ENCODE measurements around the gene MGP. TPM values are rescaled to one million over a fixed set of nuclear protein-coding genes. Genes with fewer than 3 reads are reported as not detected.

MGP gene
- total and polyA plus RNA-seq, 2 of the 4 experiments (the other 2 are of a cell fraction) = 1.4 to 2.7 TPM

DNA sequence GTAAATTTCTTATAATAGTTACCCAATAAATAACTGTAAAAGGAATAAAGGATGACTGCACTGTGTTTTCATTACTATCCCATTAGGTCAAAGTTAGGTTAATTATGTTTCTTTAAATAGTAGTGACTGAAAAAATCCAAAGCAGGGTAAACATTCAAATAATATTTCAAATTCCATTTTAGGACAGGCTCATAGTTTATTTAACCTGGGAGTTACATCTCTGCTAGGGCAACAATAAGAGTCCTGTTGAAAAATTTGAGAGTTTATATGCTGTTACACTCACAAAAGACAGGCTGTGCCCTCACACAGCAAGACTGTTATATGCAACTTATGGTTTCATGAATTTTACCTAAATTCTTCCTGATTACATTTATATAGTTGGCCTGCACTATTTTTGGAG, 44.6 kb upstream of the MGP start:
- Histone ChIP-seq H2AK5ac (ENCODE audit: low read depth, low read length) (no peak overlapping the region), H3K9me3 (ENCODE audit: control insufficient read depth, insufficient read depth, low read length) (no peaks in the 10 kb centered on the region), H3K4ac (ENCODE audit: low read depth, low read length) (no peak overlapping the region), H2AFZ (replicated peaks; ENCODE audit: low read length, poor library complexity) (no peak overlapping the region), H3K23ac (ENCODE audit: low read depth, low read length) (no peak overlapping the region), H3K36me3 (ENCODE audit: control insufficient read depth, insufficient read depth, low read length) (no peaks in the 10 kb centered on the region), H2BK120ac (ENCODE audit: low read depth, low read length) (no peak overlapping the region), H4K91ac (ENCODE audit: insufficient read depth, low read depth, low read length) (no peak overlapping the region), H3K79me1 (ENCODE audit: low read depth in 1 of 2, low read length in 2 of 2) (no peaks in the 10 kb centered on the region), H3K9ac (ENCODE audit: low read depth, low read length) (no peak overlapping the region), H3K18ac (ENCODE audit: low read depth, low read length) (no peak overlapping the region), H2AK9ac (replicated peaks; ENCODE audit: low read depth, low read length, poor library complexity) (no peak overlapping the region), H3K27ac (ENCODE audit: insufficient read depth, low read length) (no peak overlapping the region), H3K4me2 (ENCODE audit: low read depth, low read length) (no peak overlapping the region), H3K4me3 (ENCODE audit: insufficient read depth, low read depth, low read length) (no peak overlapping the region), H2BK20ac (ENCODE audit: low read depth, low read length) (no peak overlapping the region), H3K14ac (replicated peaks; ENCODE audit: low read depth, low read length) (no peak overlapping the region), H2BK15ac (ENCODE audit: low read depth, low read length) (no peak overlapping the region), H4K20me1 (ENCODE audit: insufficient read depth, low read length) (no peaks in the 10 kb centered on the region), H2BK5ac (ENCODE audit: low read depth, low read length, poor library complexity, severe bottlenecking) (peak overlapping the region; percentile 32), H3K9me1 (ENCODE audit: insufficient read depth, low read length) (no peaks in the 10 kb centered on the region; the same call in 1 of the 2 replicates), H3K56ac (ENCODE audit: extremely low read depth, insufficient read depth, low read length) (no peak overlapping the region), H4K8ac (ENCODE audit: low read depth in 2 of 2, low read length in 2 of 2) (no peak overlapping the region), H3K4me1 (ENCODE audit: control insufficient read depth, insufficient read depth, low read length) (peaks cover 4% of the 10 kb centered on the region), H3K27me3 (ENCODE audit: control insufficient read depth, insufficient read depth, low read length) (no peaks in the 10 kb centered on the region), H4K5ac (ENCODE audit: low read depth, low read length) (no peak overlapping the region)
- in situ Hi-C loops (cut with MboI; ENCODE audit: low sequenced_read_pairs) (no loop called here), dilution Hi-C loops (cut with HindIII; ENCODE audit: low sequenced_read_pairs, unreplicated experiment) (no loop called here), intact Hi-C loops (cut with micrococcal nuclease) (loop anchor here (2.0 kb wide), 1 partner anchor 65 kb away; no protein-coding TSS in a partner anchor)
- POLR2A ChIA-PET (ENCODE audit: unreplicated experiment) = no interaction called here
- TF ChIP-seq RAD21 (IDR thresholded peaks at IDR 0.05; ENCODE audit: low read length) (peak; percentile 31), SMC3 (IDR thresholded peaks at IDR 0.05; ENCODE audit: low read depth, low read length) (no peak)
- TF ChIP-seq, protein P1, sequence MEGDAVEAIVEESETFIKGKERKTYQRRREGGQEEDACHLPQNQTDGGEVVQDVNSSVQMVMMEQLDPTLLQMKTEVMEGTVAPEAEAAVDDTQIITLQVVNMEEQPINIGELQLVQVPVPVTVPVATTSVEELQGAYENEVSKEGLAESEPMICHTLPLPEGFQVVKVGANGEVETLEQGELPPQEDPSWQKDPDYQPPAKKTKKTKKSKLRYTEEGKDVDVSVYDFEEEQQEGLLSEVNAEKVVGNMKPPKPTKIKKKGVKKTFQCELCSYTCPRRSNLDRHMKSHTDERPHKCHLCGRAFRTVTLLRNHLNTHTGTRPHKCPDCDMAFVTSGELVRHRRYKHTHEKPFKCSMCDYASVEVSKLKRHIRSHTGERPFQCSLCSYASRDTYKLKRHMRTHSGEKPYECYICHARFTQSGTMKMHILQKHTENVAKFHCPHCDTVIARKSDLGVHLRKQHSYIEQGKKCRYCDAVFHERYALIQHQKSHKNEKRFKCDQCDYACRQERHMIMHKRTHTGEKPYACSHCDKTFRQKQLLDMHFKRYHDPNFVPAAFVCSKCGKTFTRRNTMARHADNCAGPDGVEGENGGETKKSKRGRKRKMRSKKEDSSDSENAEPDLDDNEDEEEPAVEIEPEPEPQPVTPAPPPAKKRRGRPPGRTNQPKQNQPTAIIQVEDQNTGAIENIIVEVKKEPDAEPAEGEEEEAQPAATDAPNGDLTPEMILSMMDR (conservative IDR thresholded peaks at IDR 0.05; ENCODE audit: low read depth, low read length) = peak; percentile 35
- CTCF ChIA-PET = no interaction called here
- ATAC-seq (ENCODE audit: low read depth) (peak; percentile 60), DNase-seq (peak; percentile 27)
- no TSS peak for BruUV-seq (replicated peaks)

Measured in IMR-90 (cell line).